GM06990 (cell line): ENCODE measurements around the gene PPP2R2C.

Experiments used
- DNase-seq: peaks from one replicate; pipeline ENCODE4 v3.0.0-alpha.2; 2011; ENCODE audit not compliant: insufficient read length; ENCODE audit errors: extremely low read depth
- H3K27me3 ChIP-seq: replicated peaks from 2 replicates; pipeline ENCODE4 v1.6.0; 2011; ENCODE audit warnings: low read length; ENCODE audit not compliant: control insufficient read depth, insufficient read depth
- H3K36me3 ChIP-seq: 2 replicates; pipeline ENCODE4 v1.5.1; 2011; ENCODE audit warnings: low read length; ENCODE audit not compliant: control insufficient read depth, insufficient read depth
- H3K4me3 ChIP-seq: replicated peaks from 2 replicates; pipeline ENCODE4 v1.5.1; 2011; ENCODE audit warnings: low read depth, mild to moderate bottlenecking, control low read depth, low read length
- CTCF ChIP-seq: IDR thresholded peaks from 2 replicates; pipeline ENCODE4 v1.5.1; 2011; ENCODE audit warnings: low read length, control low read depth, mild to moderate bottlenecking, inconsistent platforms; ENCODE audit not compliant: insufficient read depth, poor library complexity, severe bottlenecking

Gene PPP2R2C

GRCh38 chr4:6420036-6420435 is 52.4 kb downstream of the PPP2R2C start:
- TF ChIP-seq CTCF: no peak
- no peak overlapping the region for H3K4me3 ChIP-seq
- no peaks in the 10 kb centered on the region for H3K36me3 ChIP-seq
- DNase-seq: no peak
- H3K27me3 ChIP-seq: no peaks in the 10 kb centered on the region; the same call in 1 of the 2 replicates

- Histone ChIP-seq H3K27me3 (no peaks in the 10 kb centered on the region; the same call in 1 of the 2 replicates), H3K36me3 (no peaks in the 10 kb centered on the region), H3K4me3 (no peak overlapping the region)
- DNase-seq: no peak
- no peak for TF ChIP-seq CTCF
Observed at GRCh38 chr4:6419452-6420028, 52.9 kb downstream of the PPP2R2C start.

GRCh38 chr4:6418193-6418755 is 54.1 kb downstream of the PPP2R2C start:
- Histone ChIP-seq H3K4me3 (no peak overlapping the region), H3K27me3 (no peaks in the 10 kb centered on the region; the same call in 1 of the 2 replicates), H3K36me3 (no peaks in the 10 kb centered on the region)
- DNase-seq: no peak
- TF ChIP-seq CTCF: no peak

GRCh38 chr4:6417516-6418050 is 54.8 kb downstream of the PPP2R2C start:
- no peaks in the 10 kb centered on the region; the same call in 1 of the 2 replicates for H3K27me3 ChIP-seq
- no peak for DNase-seq

GRCh38 chr4:6416518-6417286 is 55.7 kb downstream of the PPP2R2C start:
- DNase-seq: no peak
- TF ChIP-seq CTCF: no peak
- Histone ChIP-seq H3K36me3 (no peaks in the 10 kb centered on the region), H3K27me3 (no peaks in the 10 kb centered on the region; the same call in 1 of the 2 replicates), H3K4me3 (no peak overlapping the region)

More at GRCh38 chr4:6417516-6418050, 54.8 kb downstream of the PPP2R2C start:
- no peak for TF ChIP-seq CTCF
- Histone ChIP-seq H3K36me3 (no peaks in the 10 kb centered on the region), H3K4me3 (no peak overlapping the region)
